Stimulated activated CD8-positive, alpha-beta memory T cell treated with anti-CD3 and anti-CD28 coated beads, Interleukin-15, amount 100 ng/mL, for 4 hours (primary cell): ENCODE measurements around the gene RIMKLB.
"Not testable (repeated sequence)": the region's sequence is repeated elsewhere in the genome, so short reads cannot be mapped to it uniquely, and the experiment has no call there.

Source experiments
- DNase-seq, 2 donors: peaks; one replicate each; pipeline ENCODE4 v3.0.0-alpha.2; 2020; ENCODE audit warnings: low read depth in 2 of 2

Gene RIMKLB

DNA sequence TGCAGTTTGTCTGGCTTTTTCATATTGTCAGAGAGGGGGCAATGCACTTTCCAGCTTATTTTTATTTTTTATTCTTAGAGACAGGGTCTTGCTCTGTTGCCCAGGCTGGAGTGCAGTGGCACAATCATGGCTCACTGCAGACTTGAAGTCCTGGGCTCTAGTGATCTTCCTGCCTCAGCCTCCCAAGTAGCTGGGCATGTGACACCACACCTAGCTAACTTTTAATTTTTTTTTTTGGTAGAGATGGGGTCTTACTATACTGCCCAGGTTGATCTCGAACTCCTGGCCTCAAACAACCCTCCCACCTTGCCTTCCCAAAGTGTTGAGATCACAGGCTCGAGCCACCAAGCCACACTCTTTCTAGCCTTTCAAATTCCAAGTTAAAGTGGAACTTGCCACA lies 120.7 kb downstream of the RIMKLB start:
- no peak for DNase-seq

DNA sequence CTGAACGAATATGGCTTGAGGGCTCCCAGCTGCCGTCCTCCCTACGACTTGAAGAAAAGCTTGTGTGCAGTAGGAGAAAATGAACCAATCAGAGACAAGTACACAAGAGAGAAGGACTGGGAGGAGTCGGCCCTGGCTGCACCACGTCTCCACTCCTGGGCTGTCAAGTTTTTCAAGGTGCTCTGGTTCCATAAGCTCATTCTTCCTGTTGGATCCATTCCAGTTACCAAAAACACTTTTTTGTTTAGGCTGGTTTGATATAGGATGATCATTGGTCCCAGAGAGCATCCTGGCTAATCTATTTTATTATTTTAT lies 121.8 kb downstream of the RIMKLB start:
- no peak for DNase-seq

DNA sequence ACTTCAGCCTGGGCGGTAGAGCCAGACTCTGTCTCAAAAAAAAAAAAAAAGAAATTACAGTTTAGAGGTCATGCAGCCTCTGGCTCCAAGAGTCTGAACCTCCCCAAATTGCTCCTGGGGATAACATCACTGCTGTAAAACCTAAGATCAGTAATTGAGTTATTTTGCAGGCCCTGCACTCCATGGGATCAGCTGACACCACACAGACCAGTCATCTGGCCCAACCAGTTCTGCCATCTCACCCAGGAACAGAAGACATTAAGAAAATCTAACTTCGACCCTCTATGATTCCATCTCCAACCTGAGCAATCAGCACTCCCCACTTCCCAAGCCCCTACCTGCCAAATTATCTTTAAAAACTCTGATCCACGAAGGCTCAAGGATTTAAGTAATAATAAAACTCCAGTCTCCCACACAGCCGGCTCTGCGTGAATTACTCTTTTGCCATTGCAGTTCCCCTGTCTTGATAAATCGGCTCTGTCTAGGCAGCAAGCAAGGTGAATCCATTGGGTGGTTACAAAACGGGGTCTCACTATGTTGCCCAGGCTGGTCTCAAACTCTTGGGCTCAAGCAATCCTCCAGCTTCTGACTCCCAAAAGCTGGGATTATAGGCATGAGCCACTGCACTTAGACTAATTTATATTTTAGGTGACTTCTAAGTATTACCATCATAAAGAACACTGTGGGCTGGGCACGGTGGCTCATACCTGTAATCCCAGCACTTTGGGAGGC lies 123.1 kb downstream of the RIMKLB start:
- DNase-seq, result not testable (repeated sequence)

DNA sequence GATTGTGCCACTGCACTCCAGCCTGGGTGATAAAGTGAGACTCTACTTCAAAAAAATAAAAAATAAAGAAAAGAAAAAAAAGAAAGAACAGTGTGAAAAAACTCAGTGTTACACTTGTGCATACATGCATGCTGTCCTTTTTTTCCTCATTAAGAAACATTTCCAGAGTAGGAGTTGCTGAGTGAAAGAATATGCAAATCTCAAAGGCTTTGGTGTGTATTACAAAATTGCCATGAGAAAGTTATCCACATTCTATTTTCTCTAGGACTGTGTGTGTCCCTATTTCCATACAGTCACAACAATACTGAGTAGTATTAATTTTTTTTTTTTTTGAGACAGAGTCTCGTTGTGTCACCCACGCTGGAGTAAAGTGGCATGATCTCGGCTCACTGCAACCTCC lies 123.8 kb downstream of the RIMKLB start:
- no peak for DNase-seq

DNA sequence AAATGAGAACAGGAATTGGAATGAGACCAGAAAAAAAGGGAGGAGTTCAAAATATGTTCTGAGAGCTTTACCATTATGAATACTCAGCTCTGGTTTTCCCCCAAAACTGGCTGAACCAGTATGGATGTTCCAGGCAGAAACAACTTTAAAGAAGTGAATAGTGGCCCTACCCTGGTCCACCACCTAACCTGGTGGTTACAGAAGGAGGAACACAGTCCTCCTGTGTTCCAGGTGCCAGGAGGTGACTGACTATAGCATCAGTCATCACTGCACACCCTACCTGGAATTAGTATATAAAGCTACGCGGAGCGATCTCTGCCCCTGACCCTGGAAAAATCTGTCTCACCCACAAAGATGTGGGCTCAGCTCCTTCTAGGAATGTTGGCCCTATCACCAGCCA lies 124.5 kb downstream of the RIMKLB start, which contains the start of gene A2ML1:
TSS of gene A2ML1 (plus strand) at position 324 of the 400 bp plus-strand sequence. CDS start at position 355, 31 bp downstream.
- DNase-seq, result no peak

DNA sequence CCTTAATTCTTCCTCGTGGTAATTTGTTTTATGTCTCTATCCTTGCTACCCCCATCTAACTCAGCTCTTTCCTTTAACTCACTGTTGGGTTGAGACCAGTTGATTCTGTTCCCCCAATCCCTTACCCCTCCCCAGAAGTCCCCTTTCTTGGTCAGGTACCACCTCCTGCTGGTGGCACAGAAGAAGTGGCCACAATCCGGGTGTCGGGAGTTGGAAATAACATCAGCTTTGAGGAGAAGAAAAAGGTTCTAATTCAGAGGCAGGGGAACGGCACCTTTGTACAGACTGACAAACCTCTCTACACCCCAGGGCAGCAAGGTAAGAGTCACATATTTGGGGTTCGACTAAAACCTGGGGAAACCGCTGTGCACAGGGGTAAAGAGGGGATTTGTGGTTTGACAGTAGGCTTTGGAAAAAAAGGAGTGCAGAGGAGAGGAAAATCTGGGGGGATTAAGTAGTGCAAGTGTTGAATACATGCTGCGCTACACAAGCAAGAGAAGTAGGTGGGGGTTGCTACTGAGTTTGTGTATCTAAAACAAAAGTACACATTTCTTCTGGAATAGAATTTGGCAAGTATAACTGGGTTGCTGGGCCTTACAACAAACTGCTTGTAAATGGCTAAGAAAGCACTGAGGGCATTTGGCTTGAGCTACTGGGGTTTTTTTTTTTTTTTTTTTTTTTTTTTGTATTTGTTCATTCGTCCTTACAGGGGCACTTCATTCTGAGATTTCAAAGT lies 125.9 kb downstream of the RIMKLB start:
- DNase-seq, result no peak

DNA sequence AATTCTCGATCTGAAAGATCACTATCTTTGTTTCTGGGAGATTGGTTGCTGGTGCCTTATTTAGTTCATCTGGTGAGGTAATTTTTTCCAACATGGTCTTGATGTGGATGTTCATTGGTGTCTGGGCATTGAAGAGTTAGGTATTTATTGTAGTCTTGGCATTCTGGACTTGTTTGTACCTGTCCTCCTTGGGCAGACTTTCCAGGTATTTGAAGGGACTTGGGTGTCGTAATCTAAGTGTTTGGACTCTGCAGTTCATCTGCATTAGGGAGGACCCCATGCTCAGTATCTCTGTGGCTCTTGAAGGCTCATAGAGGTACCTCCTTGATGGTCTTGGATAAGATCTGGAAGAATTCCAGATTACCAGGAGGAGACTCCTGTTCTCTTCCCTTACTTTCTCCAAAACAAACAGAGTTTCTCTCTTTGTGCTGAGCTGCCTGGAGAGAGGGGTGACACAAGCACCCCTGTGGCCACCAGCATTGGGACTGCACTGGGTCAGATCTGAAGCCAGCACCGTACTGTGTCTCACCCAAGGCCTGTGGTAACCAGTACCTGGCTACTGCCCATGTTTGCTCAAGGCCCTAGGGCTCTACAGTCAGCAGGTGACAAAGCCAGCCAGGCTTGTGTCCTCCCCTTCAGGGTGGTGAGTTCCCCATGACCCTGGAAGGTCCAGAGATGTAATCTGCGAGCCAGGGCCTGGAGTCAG lies 129.9 kb downstream of the RIMKLB start:
- no peak for DNase-seq

DNA sequence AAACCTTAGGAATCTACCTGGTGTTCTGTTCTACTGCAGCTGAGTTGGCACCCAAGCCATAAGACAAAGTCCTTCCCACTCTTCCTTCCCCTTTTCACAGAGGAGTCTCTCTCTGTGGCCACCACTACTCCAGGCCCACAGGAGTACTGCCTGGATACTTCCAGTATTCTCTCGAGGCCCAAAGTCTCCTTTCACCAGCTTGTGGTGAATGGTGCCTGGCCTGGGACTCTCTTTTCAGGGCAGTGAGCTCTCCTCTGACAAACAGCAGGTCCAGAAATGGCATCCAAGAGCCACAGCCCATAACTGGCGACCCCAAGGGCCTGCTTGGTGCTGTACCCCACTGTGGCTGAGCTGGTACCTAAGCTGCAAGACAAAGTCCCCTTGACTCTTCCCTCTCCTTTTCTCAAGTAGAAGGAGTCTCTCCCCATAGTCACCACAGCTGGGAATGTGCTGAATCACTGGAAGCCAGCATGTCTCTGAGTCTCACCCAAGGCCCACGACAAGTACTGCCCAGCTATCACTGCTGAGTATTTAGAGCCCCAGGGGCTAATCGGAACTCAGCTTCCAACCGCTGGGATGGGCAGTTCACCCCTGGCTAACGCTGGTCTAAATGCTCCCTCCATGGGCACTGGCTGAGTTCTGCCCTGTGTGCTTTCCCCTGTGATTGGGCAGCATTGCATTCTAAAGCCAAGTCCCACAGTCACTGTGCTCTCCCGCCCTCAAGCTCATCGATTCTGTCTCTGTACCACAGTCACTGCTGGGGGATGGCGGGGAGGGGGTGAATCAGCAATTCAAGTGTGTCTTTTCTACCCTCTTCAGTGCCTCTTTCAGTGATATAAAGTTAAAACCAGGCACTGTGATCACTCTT lies 130.7 kb downstream of the RIMKLB start:
- no peak for DNase-seq

DNA sequence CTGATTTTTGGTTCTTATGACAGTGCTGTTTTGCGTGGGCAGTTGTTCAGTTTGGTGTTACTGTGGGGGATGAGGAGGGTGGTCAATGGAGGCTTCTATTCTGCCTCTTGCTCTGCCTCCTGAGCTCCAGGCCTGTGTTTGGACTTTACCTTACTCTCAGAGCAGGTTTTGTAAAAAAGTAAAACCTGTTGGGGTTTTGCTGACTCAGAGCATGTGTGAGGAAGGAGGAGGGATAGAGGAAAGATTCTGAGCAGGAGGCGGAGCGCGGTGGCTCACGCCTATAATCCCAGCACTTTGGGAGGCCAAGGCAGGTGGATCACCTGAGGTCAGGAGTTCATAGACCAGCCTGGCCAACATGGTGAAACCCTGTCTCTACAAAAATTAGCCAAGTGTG lies 131.3 kb downstream of the RIMKLB start:
- DNase-seq, result no peak

DNA sequence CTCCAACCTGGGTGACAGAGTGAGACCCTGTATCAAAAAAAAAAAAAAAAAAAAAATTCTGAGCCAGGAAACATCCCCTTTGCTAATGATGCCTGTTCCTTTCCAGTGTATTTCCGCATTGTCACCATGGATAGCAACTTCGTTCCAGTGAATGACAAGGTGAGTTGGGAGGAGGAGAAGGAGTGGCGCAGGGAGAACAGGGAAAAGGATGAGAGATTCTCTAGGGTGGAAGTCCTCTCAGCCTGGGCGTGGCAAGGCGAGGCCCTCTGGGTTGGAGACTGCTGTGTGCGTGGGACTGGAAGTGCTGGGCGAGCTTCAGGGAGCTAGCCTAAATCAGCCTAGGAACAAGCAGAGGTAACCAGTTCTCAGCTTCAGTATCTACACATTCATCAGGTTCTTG lies 131.8 kb downstream of the RIMKLB start:
- no peak for DNase-seq

DNA sequence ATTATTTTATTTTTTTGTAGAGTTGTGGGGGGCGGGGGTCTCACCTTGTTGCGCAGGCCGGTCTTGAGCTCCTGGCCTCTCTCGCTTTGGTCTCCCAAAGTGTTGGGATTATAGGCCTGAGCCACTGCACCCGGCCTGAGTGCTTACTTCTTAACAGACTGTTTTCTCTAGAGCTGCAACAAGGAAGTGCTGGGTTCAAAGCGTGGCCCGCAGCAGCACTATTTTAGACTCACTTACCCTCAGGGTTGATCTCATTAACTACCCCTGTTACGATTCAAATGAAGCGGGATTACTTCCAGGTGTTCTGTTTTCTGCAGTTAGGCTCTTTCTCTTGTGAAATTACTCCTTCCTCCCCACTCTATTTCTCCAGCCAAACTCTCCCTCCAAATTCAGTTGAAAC lies 133.3 kb downstream of the RIMKLB start:
- no peak for DNase-seq

DNA sequence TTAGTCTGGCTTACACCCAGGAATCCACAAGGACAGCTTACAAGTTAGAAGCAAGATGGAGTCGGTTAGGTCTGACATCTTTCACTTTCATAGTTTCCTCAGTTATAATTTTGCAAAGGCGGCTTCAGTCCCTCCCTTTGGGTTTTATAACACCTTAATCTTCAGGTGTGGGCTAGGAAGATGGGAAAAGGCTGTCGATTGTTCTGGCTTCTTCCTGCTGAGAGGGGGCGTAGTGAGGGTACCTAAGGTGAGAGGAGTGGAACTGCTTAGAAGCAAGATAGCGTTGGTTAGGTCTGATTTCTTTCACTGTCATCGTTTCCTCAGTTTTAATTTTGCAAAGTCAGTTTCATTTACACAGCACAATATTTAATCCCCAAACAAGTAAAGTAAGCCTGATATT lies 134.7 kb downstream of the RIMKLB start:
- DNase-seq, result no peak
